Right lobe of liver (tissue), 4 donors: ENCODE measurements around the gene SH3PXD2A.

Source experiments
- CTCF ChIP-seq, 4 donors: fragments of 200-600 bp in 3 of 4; fragments of 450-650 bp in 1 of 4; IDR thresholded peaks; one replicate each; pipeline versions ENCODE4 v1.5.1 to v1.8.0; 2016 to 2022; ENCODE audit warnings: antibody characterized with exemption in 4 of 4, mild to moderate bottlenecking in 2 of 4
- POLR2A ChIP-seq: fragments of 450-650 bp; IDR thresholded peaks from one replicate; pipeline ENCODE4 v1.6.1; 2017; ENCODE audit warnings: antibody characterized with exemption, mild to moderate bottlenecking
- donor health status: DM: no; HTN: no; CAD: no.
- donor health status: DM: no; HTN: no; CAD: no.
- donor health status: DM: no; HTN: yes; CAD: no.

- TF ChIP-seq POLR2A (no peak), CTCF (IDR thresholded peaks at IDR 0.05) (no peak)
Measured at GRCh38 chr10:103673606-103674005, 181.8 kb downstream of the SH3PXD2A start.
